Body of pancreas (tissue), 4 donors: ENCODE results near the gene CAB39L.

Experiments
- POLR2A ChIP-seq, 3 donors: fragments of 450-650 bp; IDR thresholded peaks; one replicate each; pipeline ENCODE4 v1.6.1; 2016; ENCODE audit warnings: antibody characterized with exemption in 3 of 3, mild to moderate bottlenecking in 2 of 3
- TF ChIP-seq, protein P1 (sequence below), 7 experiments: fragments of 450-650 bp in 4 of 7; fragments of 200-600 bp in 3 of 7; sonication (generic) in 3 of 7; IDR thresholded peaks; one replicate each; pipeline ENCODE4 v1.5.1; 2016 to 2019; ENCODE audit warnings: antibody characterized with exemption in 7 of 7

DNA sequence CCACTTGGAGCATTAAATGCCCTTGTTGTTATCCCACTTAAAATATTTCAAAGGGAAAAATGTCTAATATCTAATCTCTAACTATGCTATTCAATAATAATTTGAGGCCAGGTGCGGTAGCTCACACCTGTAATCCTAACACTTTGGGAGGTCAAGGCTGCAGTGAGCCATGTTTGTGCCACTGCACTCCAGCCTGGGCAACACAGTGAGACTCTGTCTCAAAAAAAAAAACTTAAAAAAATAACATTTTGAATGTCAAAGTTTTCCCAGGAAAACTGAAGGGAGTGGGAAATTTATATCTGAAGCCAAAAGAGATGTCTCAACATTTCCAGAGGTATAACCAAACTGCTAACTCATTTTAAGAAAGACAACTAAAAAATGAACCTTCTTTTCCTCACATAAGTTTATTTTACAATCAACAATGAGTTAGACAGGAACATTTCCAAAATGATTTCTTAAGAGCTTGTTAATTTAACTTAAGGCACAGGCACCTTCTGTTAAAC, 47.9 kb downstream of the CAB39L start:
- TF ChIP-seq, protein P1, sequence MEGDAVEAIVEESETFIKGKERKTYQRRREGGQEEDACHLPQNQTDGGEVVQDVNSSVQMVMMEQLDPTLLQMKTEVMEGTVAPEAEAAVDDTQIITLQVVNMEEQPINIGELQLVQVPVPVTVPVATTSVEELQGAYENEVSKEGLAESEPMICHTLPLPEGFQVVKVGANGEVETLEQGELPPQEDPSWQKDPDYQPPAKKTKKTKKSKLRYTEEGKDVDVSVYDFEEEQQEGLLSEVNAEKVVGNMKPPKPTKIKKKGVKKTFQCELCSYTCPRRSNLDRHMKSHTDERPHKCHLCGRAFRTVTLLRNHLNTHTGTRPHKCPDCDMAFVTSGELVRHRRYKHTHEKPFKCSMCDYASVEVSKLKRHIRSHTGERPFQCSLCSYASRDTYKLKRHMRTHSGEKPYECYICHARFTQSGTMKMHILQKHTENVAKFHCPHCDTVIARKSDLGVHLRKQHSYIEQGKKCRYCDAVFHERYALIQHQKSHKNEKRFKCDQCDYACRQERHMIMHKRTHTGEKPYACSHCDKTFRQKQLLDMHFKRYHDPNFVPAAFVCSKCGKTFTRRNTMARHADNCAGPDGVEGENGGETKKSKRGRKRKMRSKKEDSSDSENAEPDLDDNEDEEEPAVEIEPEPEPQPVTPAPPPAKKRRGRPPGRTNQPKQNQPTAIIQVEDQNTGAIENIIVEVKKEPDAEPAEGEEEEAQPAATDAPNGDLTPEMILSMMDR (IDR thresholded peaks at IDR 0.05) = no peak
- no peak for TF ChIP-seq POLR2A (IDR thresholded peaks at IDR 0.05)
